IMR-90 (cell line): Measurements from ENCODE around the gene TENM3. TPM values are rescaled to one million over a fixed set of nuclear protein-coding genes. Genes with fewer than 3 reads are reported as not detected.

Experiments used
- ATAC-seq: fragments of 200-7000 bp; cut with Tn5 transposase; 2 replicates; pipeline ENCODE4 v1.9.1; 2020; ENCODE audit warnings: low read depth, mild to moderate bottlenecking, moderate library complexity
- BruUV-seq: library from RNA; stranded (reverse); fragments of 400-500 nt; replicated peaks from 2 replicates; lab custom pipeline; 2021; lab: Mats Ljungman, UMichigan
- CTCF ChIA-PET: fragments of 300-600 bp; formaldehyde crosslinking; extraction: SDS; loops from one replicate; lab custom pipeline; 2021; ENCODE audit warnings: antibody characterized with exemption; lab: Yijun Ruan, JAX
- POLR2A ChIA-PET: fragments of 300-600 bp; sonication (Branson Sonifier 250); formaldehyde crosslinking; loops from one replicate; lab custom pipeline; 2022; ENCODE audit warnings: antibody characterized with exemption; ENCODE audit not compliant: unreplicated experiment; lab: Charles Lee
- DNase-seq: peaks from one replicate; pipeline ENCODE4 v3.0.0; 2013
- H2AFZ ChIP-seq: replicated peaks from 2 replicates; pipeline ENCODE3; 2013; ENCODE audit warnings: low read length, mild to moderate bottlenecking; ENCODE audit not compliant: poor library complexity
- H2AK5ac ChIP-seq: 2 replicates; pipeline ENCODE4 v1.6.1; 2013; ENCODE audit warnings: low read depth, low read length, inconsistent platforms
- H2AK9ac ChIP-seq: replicated peaks from 2 replicates; pipeline ENCODE3; 2013; ENCODE audit warnings: mild to moderate bottlenecking, low read depth, low read length, moderate library complexity; ENCODE audit not compliant: poor library complexity
- H2BK120ac ChIP-seq: 2 replicates; pipeline ENCODE4 v1.6.1; 2013; ENCODE audit warnings: low read depth, low read length, inconsistent platforms
- H2BK15ac ChIP-seq: 3 replicates; pipeline ENCODE4 v1.6.1; 2013; ENCODE audit warnings: low read depth, low read length, inconsistent platforms
- H2BK20ac ChIP-seq: 2 replicates; pipeline ENCODE4 v1.6.1; 2013; ENCODE audit warnings: low read depth, mild to moderate bottlenecking, inconsistent platforms, low read length, moderate library complexity
- H2BK5ac ChIP-seq: 2 replicates; pipeline ENCODE4 v1.6.1; 2013; ENCODE audit warnings: mild to moderate bottlenecking, low read depth, low read length, inconsistent platforms; ENCODE audit not compliant: poor library complexity, severe bottlenecking
- H3K14ac ChIP-seq: replicated peaks from 2 replicates; pipeline ENCODE4 v1.6.1; 2013; ENCODE audit warnings: low read depth, low read length, inconsistent platforms
- H3K18ac ChIP-seq: 2 replicates; pipeline ENCODE4 v1.6.1; 2013; ENCODE audit warnings: low read depth, low read length, control low read depth
- H3K23ac ChIP-seq: 2 replicates; pipeline ENCODE4 v1.6.1; 2013; ENCODE audit warnings: low read depth, low read length, inconsistent platforms
- H3K27ac ChIP-seq: 2 replicates; pipeline ENCODE4 v1.5.1; 2013; ENCODE audit warnings: mild to moderate bottlenecking, control low read depth, low read length; ENCODE audit not compliant: insufficient read depth
- H3K27me3 ChIP-seq: 2 replicates; pipeline ENCODE4 v1.6.1; 2013; ENCODE audit warnings: low read length; ENCODE audit not compliant: control insufficient read depth, insufficient read depth
- H3K36me3 ChIP-seq: 2 replicates; pipeline ENCODE4 v1.6.1; 2013; ENCODE audit warnings: low read length, mixed read lengths; ENCODE audit not compliant: control insufficient read depth, insufficient read depth
- H3K4ac ChIP-seq: 2 replicates; pipeline ENCODE4 v1.6.1; 2013; ENCODE audit warnings: low read depth, low read length, inconsistent platforms
- H3K4me1 ChIP-seq: 2 replicates; pipeline ENCODE4 v1.6.1; 2013; ENCODE audit warnings: low read length, mixed read lengths; ENCODE audit not compliant: control insufficient read depth, insufficient read depth
- H3K4me2 ChIP-seq: 2 replicates; pipeline ENCODE4 v1.6.1; 2013; ENCODE audit warnings: low read depth, mild to moderate bottlenecking, control low read depth, low read length, moderate library complexity
- H3K4me3 ChIP-seq: 2 replicates; pipeline ENCODE4 v1.5.1; 2013; ENCODE audit warnings: low read depth, mild to moderate bottlenecking, control low read depth, low read length, moderate library complexity; ENCODE audit not compliant: insufficient read depth
- H3K56ac ChIP-seq: 2 replicates; pipeline ENCODE4 v1.6.1; 2013; ENCODE audit warnings: low read length, inconsistent platforms; ENCODE audit not compliant: insufficient read depth; ENCODE audit errors: extremely low read depth
- H3K79me1 ChIP-seq, 2 experiments: 2 replicates each; pipeline ENCODE4 v1.6.1; 2013; ENCODE audit warnings: low read length in 2 of 2, inconsistent platforms in 1 of 2, low read depth in 1 of 2
- H3K9ac ChIP-seq: 2 replicates; pipeline ENCODE4 v1.6.1; 2013; ENCODE audit warnings: low read depth, low read length, control low read depth
- H3K9me1 ChIP-seq: 2 replicates; pipeline ENCODE4 v1.6.1; 2013; ENCODE audit warnings: low read length, inconsistent platforms; ENCODE audit not compliant: insufficient read depth
- H3K9me3 ChIP-seq: 2 replicates; pipeline ENCODE4 v1.6.1; 2013; ENCODE audit warnings: low read length; ENCODE audit not compliant: control insufficient read depth, insufficient read depth
- H4K20me1 ChIP-seq: 2 replicates; pipeline ENCODE4 v1.6.1; 2013; ENCODE audit warnings: low read length, inconsistent platforms; ENCODE audit not compliant: insufficient read depth
- H4K5ac ChIP-seq: 2 replicates; pipeline ENCODE4 v1.6.1; 2013; ENCODE audit warnings: mild to moderate bottlenecking, low read depth, low read length, control low read depth
- H4K8ac ChIP-seq, 2 experiments: 2 replicates each; pipeline ENCODE4 v1.6.1; 2013; ENCODE audit warnings: low read depth in 2 of 2, low read length in 2 of 2, control low read depth in 1 of 2, inconsistent platforms in 1 of 2
- H4K91ac ChIP-seq: 2 replicates; pipeline ENCODE4 v1.6.1; 2013; ENCODE audit warnings: low read depth, low read length, inconsistent platforms; ENCODE audit not compliant: insufficient read depth
- CEBPB ChIP-seq: IDR thresholded peaks from 2 replicates; pipeline ENCODE4 v1.6.1; 2012; ENCODE audit warnings: low read depth, low read length, improper control_type of control experiment
- FOS ChIP-seq: fragments of 150-350 bp; IDR thresholded peaks from 2 replicates; pipeline ENCODE4 v1.6.1; 2016; ENCODE audit warnings: low read depth, low read length
- NFE2L2 ChIP-seq: fragments of 150-350 bp; IDR thresholded peaks from 2 replicates; pipeline ENCODE4 v1.6.1; 2016; ENCODE audit warnings: low read depth, mild to moderate bottlenecking, low read length
- POLR2A ChIP-seq: IDR thresholded peaks from 2 replicates; pipeline ENCODE4 v1.6.1; 2012; ENCODE audit warnings: mild to moderate bottlenecking, low read depth, low read length
- RFX5 ChIP-seq: IDR thresholded peaks from 2 replicates; pipeline ENCODE4 v1.8.0; 2012; ENCODE audit warnings: low read depth, mild to moderate bottlenecking, low read length, moderate library complexity
- SMC3 ChIP-seq: fragments of 150-350 bp; IDR thresholded peaks from 2 replicates; pipeline ENCODE4 v1.6.1; 2016; ENCODE audit warnings: low read depth, mild to moderate bottlenecking, antibody characterized with exemption, low read length, moderate library complexity
- WGBS, 2 experiments: methylation state at CpG; one replicate each; pipeline versions ENCODE4 v1.1.5 to v1.1.7; 2013; ENCODE audit warnings: missing lambda C conversion rate in 2 of 2; ENCODE audit not compliant: insufficient read length in 1 of 2; ENCODE audit errors: extremely low coverage in 2 of 2; 5-methylcytosine and 5-hydroxymethylcytosine counted together
- dilution Hi-C: fragments of 300-500 bp; cut with HindIII; formaldehyde crosslinking; loops from one replicate; pipeline ENCODE4 v1.14.3; 2018; ENCODE audit warnings: low sequenced_read_pairs; ENCODE audit not compliant: unreplicated experiment
- in situ Hi-C: fragments of 300-500 bp; cut with MboI; formaldehyde crosslinking; loops from 3 replicates; pipeline ENCODE4 v1.14.3; 2019; ENCODE audit warnings: low sequenced_read_pairs, inconsistent platforms, mixed read lengths
- intact Hi-C: fragments of 100-400 bp; cut with micrococcal nuclease; formaldehyde crosslinking; loops from 2 replicates; pipeline ENCODE4 v1.10.0; 2022
- polyA plus RNA-seq, 3 experiments: library from polyadenylated mRNA; depleted of rRNA; stranded (reverse); fragments of >200 nt; gene quantifications; 2 replicates each; pipeline ENCODE4 v1.2.3, GENCODE V29; 2012; ENCODE audit warnings: low replicate concordance in 1 of 3
- total RNA-seq: library from RNA; depleted of rRNA; stranded (reverse); fragments of >200 nt; gene quantifications from 2 replicates; pipeline ENCODE4 v1.2.3, GENCODE V29; 2012
- TF ChIP-seq, protein P1 (sequence below): fragments of 150-350 bp; IDR thresholded peaks from 2 replicates; pipeline ENCODE4 v1.6.1; 2017; ENCODE audit warnings: mild to moderate bottlenecking, antibody characterized with exemption, low read length, low read depth

TENM3 gene
- total and polyA plus RNA-seq, 2 of the 4 experiments (the other 2 are of a cell fraction), result 29.9 to 173 TPM

- Histone ChIP-seq H4K8ac (no peak overlapping the region), H3K18ac (no peak overlapping the region), H2BK120ac (no peak overlapping the region), H2AK5ac (no peak overlapping the region), H3K27ac (no peak overlapping the region), H3K56ac (no peak overlapping the region), H3K4me3 (no peak overlapping the region), H2BK5ac (no peak overlapping the region), H2AK9ac (no peak overlapping the region), H3K27me3 (peaks cover 15% of the 10 kb centered on the region), H3K79me1 (no peaks in the 10 kb centered on the region), H4K91ac (no peak overlapping the region), H2BK15ac (no peak overlapping the region), H3K9ac (no peak overlapping the region), H3K4me2 (no peak overlapping the region), H3K9me1 (no peaks in the 10 kb centered on the region), H3K9me3 (0 out of 2 replicates have a peak, but pooled peaks cover 2% of the 10 kb centered on the region), H2BK20ac (no peak overlapping the region), H4K5ac (no peak overlapping the region), H3K23ac (no peak overlapping the region), H3K14ac (no peak overlapping the region), H3K4ac (no peak overlapping the region), H2AFZ (peak overlapping the region; percentile 36), H4K20me1 (no peaks in the 10 kb centered on the region), H3K4me1 (no peaks in the 10 kb centered on the region), H3K36me3 (no peaks in the 10 kb centered on the region)
- BruUV-seq, result no TSS peak
- intact Hi-C loops (no loop called here), dilution Hi-C loops (no loop called here), in situ Hi-C loops (no loop called here)
- DNase-seq, result no peak
- TF ChIP-seq SMC3 (no peak), RFX5 (no peak), NFE2L2 (no peak), POLR2A (no peak), CEBPB (no peak), FOS (no peak)
- TF ChIP-seq, protein P1, sequence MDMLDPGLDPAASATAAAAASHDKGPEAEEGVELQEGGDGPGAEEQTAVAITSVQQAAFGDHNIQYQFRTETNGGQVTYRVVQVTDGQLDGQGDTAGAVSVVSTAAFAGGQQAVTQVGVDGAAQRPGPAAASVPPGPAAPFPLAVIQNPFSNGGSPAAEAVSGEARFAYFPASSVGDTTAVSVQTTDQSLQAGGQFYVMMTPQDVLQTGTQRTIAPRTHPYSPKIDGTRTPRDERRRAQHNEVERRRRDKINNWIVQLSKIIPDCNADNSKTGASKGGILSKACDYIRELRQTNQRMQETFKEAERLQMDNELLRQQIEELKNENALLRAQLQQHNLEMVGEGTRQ, result no peak
- CTCF ChIA-PET, result no interaction called here
- ATAC-seq, result no peak
- 40% methylated on average over 4 of the region's 17 CpGs; no CpG with 5 or more reads in 1 of the 2 experiments for WGBS, 2 experiments
- POLR2A ChIA-PET, result no interaction called here
Measured at GRCh38 chr4:182842759-182843390, 599.7 kb downstream of the TENM3 start.
